Posterior vena cava (tissue), 2 donors: ENCODE data around the gene LCLAT1. TPM values are rescaled to one million over a fixed set of nuclear protein-coding genes. Genes with fewer than 3 reads are reported as not detected.
A peak's percentile ranks its signal among the peaks of the same experiment; 100 is the strongest.

ENCODE experiments used
- DNase-seq: peaks from one replicate; pipeline ENCODE4 v3.0.0-alpha.2; 2020; ENCODE audit warnings: low spot score
- intact Hi-C, 2 donors: fragments of 100-400 bp; cut with DNase I; formaldehyde crosslinking; loops; one replicate each; pipeline versions ENCODE4 v1.14.1 to v1.14.2; 2022 to 2023
- total RNA-seq, 2 donors: library from RNA; stranded (reverse); fragmentation: NEBNext Ultra II Directional; extraction: Animal tissue kit (Norgen Biotek cat#: 25700); gene quantifications; one replicate each; pipeline ENCODE4 v1.2.1, GENCODE V29; 2021
- donor health status: DM: yes; HTN: yes; CAD: no.
- donor health status: DM: yes; HTN: yes; CAD: no.

Gene LCLAT1
- total RNA-seq, 2 donors from 2014 or later = 22.3 to 43.3 TPM

GRCh38 chr2:30691948-30692828 is 245.1 kb downstream of the LCLAT1 start:
- peak; percentile 72 for DNase-seq
- intact Hi-C loops = loop anchor here in 1 of 2 donors (10.0 kb wide), 1 partner anchor 197 kb away; no protein-coding TSS in a partner anchor

GRCh38 chr2:30692829-30693275 is 245.8 kb downstream of the LCLAT1 start:
- DNase-seq = peak; percentile 83
- intact Hi-C loops = loop anchor here in 1 of 2 donors (10.0 kb wide), 1 partner anchor 198 kb away; no protein-coding TSS in a partner anchor

Other genes with a start within 250 kb of the LCLAT1 start
- 100 to 1,000 TPM; 104 to 280 TPM for gene LBH, start 215.7 kb upstream of the LCLAT1 start, total RNA-seq